ENCODE results near the gene CLBA1.

DNA sequence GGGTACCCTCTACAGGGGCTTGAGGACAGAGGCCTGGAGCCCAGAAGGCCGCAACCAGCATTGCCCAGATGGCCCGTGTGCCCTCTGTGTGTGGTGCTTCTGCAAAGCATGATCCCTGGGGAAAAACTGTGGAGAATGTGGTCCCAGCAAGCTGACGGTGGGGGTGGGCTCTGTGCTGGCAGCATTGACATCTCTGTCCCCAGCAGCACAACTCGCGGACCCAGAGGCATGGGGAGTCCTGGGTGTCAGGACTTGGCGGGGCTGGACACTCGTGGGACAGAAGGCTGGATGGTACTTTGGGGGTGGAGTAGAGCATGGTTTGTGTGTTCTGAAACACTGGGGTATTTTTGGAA, 4.3 kb downstream of the CLBA1 start:
- TF ChIP-seq EZH2 (IDR thresholded peaks at IDR 0.05; ENCODE audit: insufficient read depth, poor library complexity, severe bottlenecking) = no peak
- TF ChIP-seq EZH2phosphoT487 (IDR thresholded peaks at IDR 0.05; ENCODE audit: insufficient read depth, low read depth) = no peak

All from GM23248 (cell line).